Ascending aorta (tissue), 2 donors: Measurements from ENCODE around the gene DCDC2. TPM values are rescaled to one million over a fixed set of nuclear protein-coding genes. Genes with fewer than 3 reads are reported as not detected.

Experiments
- DNase-seq, 2 donors: peaks; one replicate each; pipeline ENCODE4 v3.0.0-alpha.2; 2019; ENCODE audit warnings: low spot score in 2 of 2
- H3K27ac ChIP-seq, 2 donors: fragments of 200-600 bp; sonication (generic); one replicate each; pipeline ENCODE4 v1.5.1; 2016 to 2017; ENCODE audit warnings: mild to moderate bottlenecking in 1 of 2
- H3K27me3 ChIP-seq: fragments of 200-600 bp; sonication (generic); one replicate; pipeline ENCODE4 v1.5.1; 2017
- H3K36me3 ChIP-seq, 2 donors: fragments of 200-600 bp; sonication (generic); one replicate each; pipeline ENCODE4 v1.5.1; 2016
- H3K4me1 ChIP-seq, 2 donors: fragments of 200-600 bp; sonication (generic); one replicate each; pipeline ENCODE4 v1.5.1; 2016 to 2017; ENCODE audit warnings: mild to moderate bottlenecking in 1 of 2
- H3K4me3 ChIP-seq, 2 donors: fragments of 200-600 bp; sonication (generic); one replicate each; pipeline ENCODE4 v1.5.1; 2016 to 2017; ENCODE audit warnings: mild to moderate bottlenecking in 1 of 2
- H3K9me3 ChIP-seq, 2 donors: fragments of 200-600 bp; sonication (generic); one replicate each; pipeline ENCODE4 v1.5.1; 2016
- intact Hi-C: fragments of 100-400 bp; cut with DNase I; formaldehyde crosslinking; loops from one replicate; pipeline ENCODE4 v1.15.1; 2023
- total RNA-seq: library from RNA; depleted of rRNA; stranded (reverse); fragments of >200 nt; gene quantifications from one replicate; pipeline ENCODE4 v1.1.0, GENCODE V29; 2016
- TF ChIP-seq, protein P1 (sequence below), 3 experiments: fragments of 200-600 bp in 2 of 3; fragments of 450-650 bp in 1 of 3; sonication (generic) in 2 of 3; IDR thresholded peaks; one replicate each; pipeline ENCODE4 v1.5.1; 2016 to 2019; ENCODE audit warnings: antibody characterized with exemption in 3 of 3, mild to moderate bottlenecking in 1 of 3, moderate library complexity in 1 of 3

Gene DCDC2
- total RNA-seq, 1 donor from 2014 or later: not detected

DNA sequence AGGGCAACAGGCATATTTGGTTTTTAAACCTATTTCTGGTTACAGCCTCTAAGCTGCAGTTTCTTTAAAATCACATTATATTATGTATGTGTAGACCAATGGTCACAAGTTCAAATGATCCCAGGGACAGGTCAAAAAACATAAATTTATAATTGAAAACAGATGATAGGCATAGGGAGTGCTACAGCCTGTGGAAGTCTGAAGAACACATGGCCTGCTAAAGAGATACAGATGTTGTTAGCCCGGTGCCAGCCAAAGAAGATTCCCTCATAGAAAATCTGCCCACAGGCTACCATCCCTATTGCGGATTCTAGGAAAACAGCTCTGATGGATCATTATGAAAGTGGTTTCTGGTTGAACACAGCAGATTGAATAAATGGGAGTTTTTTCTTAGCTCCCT is 166.5 kb downstream of the DCDC2 start:
- no peaks in the 10 kb centered on the region for H3K27me3 ChIP-seq
- intact Hi-C loops: no loop called here
- TF ChIP-seq, protein P1, sequence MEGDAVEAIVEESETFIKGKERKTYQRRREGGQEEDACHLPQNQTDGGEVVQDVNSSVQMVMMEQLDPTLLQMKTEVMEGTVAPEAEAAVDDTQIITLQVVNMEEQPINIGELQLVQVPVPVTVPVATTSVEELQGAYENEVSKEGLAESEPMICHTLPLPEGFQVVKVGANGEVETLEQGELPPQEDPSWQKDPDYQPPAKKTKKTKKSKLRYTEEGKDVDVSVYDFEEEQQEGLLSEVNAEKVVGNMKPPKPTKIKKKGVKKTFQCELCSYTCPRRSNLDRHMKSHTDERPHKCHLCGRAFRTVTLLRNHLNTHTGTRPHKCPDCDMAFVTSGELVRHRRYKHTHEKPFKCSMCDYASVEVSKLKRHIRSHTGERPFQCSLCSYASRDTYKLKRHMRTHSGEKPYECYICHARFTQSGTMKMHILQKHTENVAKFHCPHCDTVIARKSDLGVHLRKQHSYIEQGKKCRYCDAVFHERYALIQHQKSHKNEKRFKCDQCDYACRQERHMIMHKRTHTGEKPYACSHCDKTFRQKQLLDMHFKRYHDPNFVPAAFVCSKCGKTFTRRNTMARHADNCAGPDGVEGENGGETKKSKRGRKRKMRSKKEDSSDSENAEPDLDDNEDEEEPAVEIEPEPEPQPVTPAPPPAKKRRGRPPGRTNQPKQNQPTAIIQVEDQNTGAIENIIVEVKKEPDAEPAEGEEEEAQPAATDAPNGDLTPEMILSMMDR (IDR thresholded peaks at IDR 0.05): no peak

DNA sequence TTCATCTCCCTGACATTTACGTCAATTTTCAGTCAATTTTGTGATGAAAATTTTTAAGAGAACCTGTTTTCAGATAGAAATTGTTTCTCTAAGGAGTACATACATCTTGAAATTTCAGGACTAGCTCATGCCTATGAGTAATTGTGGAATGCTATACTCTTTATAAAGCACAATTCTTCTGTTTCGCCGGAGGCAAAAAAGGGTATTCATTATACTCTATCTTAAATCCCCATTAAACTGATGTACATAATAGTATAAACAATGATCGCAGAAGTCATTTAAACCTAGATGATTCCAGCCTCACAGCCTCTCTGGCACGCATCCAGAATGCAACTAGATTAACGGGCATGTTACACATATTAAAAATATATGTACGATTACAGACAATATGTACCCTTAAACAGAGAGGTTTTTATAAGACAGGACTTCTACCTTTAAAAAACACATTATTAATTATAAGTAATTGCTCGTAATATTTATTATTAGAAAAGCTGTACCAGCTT is 169.2 kb downstream of the DCDC2 start:
- intact Hi-C loops: no loop called here
- TF ChIP-seq, protein P1 (IDR thresholded peaks at IDR 0.05): no peak
- H3K4me3 ChIP-seq: no peak overlapping the region
- H3K4me1 ChIP-seq: no peaks in the 10 kb centered on the region
- no peaks in the 10 kb centered on the region for H3K36me3 ChIP-seq
- DNase-seq: no peak
- H3K27me3 ChIP-seq: no peaks in the 10 kb centered on the region
- H3K27ac ChIP-seq: no peak overlapping the region
- H3K9me3 ChIP-seq: no peaks in the 10 kb centered on the region

More for the DNA sequence above, 166.5 kb downstream of the DCDC2 start:
- H3K4me3 ChIP-seq: no peak overlapping the region
- H3K36me3 ChIP-seq: no peaks in the 10 kb centered on the region
- no peaks in the 10 kb centered on the region for H3K9me3 ChIP-seq
- H3K4me1 ChIP-seq: no peaks in the 10 kb centered on the region
- no peak for DNase-seq
- no peak overlapping the region for H3K27ac ChIP-seq

DNA sequence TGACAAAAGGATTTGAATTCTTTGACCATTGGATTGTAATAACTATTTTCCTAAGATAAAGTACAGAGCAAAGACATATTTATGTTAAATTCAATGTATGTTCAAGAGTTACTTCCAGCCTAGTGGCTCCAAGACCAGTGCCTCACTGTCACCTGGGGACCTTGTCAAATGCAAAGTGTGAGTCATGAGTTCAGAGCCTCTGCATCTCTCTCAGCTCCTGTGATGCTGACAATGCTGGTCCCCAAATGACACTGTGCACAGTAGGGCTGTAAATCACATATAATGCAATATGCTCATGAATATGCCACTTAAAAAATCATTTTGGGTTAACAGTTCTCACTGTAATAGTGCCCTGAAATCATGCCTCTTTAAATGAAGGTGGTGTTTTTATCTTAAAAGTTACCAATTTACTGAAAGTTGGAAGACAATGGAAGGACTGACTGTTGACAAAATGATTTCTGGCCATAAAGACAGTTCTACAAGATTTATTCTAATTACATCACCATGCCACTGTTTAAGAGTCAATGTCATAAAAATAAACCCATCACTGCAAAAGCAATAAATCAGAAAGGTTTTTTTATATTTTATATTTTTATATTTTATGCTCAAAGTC is 169.8 kb downstream of the DCDC2 start:
- intact Hi-C loops: no loop called here
- TF ChIP-seq, protein P1 (IDR thresholded peaks at IDR 0.05): no peak
- Histone ChIP-seq H3K27ac (no peak overlapping the region), H3K4me1 (no peaks in the 10 kb centered on the region), H3K27me3 (no peaks in the 10 kb centered on the region), H3K9me3 (no peaks in the 10 kb centered on the region), H3K4me3 (no peak overlapping the region), H3K36me3 (no peaks in the 10 kb centered on the region)
- no peak for DNase-seq

DNA sequence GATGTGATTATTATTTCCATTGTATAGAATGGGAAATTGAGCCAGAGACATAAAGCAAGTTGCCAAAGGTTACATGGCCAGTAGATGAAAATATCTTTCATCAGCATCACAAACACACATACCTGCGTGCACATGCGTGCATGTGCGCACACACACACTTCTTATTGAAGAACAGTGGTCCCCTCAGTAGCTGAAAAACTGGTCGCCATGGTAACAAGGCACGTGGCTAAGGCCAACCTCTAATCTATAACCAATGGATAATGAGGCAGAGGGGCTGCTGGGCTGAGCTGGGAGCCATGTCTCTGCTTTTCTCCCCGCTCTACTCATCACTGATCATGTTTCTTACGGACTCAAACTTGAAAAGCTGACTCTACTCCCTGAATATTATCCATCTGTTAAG is 171.5 kb downstream of the DCDC2 start:
- TF ChIP-seq, protein P1 (IDR thresholded peaks at IDR 0.05): no peak
- Histone ChIP-seq H3K36me3 (no peaks in the 10 kb centered on the region), H3K27ac (no peak overlapping the region), H3K4me3 (no peak overlapping the region), H3K4me1 (no peaks in the 10 kb centered on the region), H3K27me3 (no peaks in the 10 kb centered on the region), H3K9me3 (no peaks in the 10 kb centered on the region)
- no peak for DNase-seq
- intact Hi-C loops: no loop called here

DNA sequence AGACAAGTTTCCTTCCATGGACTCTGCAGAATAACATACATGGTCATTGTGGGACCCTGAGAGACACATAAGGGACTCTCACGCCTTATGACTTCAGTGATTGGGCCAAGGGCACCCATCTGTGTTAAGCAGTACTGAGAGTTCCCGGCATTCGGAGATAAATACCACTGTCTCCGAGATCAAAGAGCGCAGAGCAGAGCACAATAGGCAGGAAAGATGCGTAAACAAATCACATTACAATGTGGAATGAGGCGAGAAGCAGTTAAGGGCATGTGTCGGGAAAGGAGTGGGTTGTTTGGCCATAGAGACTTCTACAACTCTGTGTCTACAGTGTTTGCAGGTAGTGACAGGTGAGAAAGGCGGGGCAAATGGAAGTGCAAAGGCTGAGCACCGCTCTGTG is 174.3 kb downstream of the DCDC2 start:
- H3K27me3 ChIP-seq: no peaks in the 10 kb centered on the region
- H3K9me3 ChIP-seq: no peaks in the 10 kb centered on the region
- intact Hi-C loops: no loop called here
- H3K27ac ChIP-seq: no peak overlapping the region
- TF ChIP-seq, protein P1 (IDR thresholded peaks at IDR 0.05): no peak
- H3K36me3 ChIP-seq: no peaks in the 10 kb centered on the region
- H3K4me1 ChIP-seq: no peaks in the 10 kb centered on the region
- no peak overlapping the region for H3K4me3 ChIP-seq
- DNase-seq: no peak

DNA sequence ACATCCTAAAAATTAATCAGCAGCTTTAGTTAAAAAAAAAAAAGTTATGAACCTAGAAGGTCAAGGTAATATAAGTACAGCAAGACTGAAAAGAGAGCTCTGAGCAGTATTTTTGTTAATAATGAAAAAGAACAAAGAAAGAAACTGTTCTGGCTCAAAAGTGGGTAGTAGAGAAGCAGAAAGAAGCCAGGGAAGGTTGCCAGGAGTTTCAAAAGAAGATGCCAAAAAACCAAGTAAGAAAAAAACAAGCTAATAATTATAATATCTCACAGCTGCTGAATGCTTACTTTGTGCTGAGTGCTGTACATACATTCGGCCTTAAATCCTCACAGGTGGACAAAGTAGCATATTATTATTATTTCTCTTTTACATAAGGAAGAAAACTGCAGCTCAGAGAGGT is 200.0 kb downstream of the DCDC2 start:
- DNase-seq: no peak
- Histone ChIP-seq H3K36me3 (no peaks in the 10 kb centered on the region), H3K27me3 (no peaks in the 10 kb centered on the region), H3K9me3 (no peaks in the 10 kb centered on the region), H3K27ac (no peak overlapping the region), H3K4me1 (no peaks in the 10 kb centered on the region), H3K4me3 (no peak overlapping the region)
- TF ChIP-seq, protein P1 (IDR thresholded peaks at IDR 0.05): no peak
- intact Hi-C loops: no loop called here
